D721Med (cell line): ENCODE measurements around the gene UGT2B7.

ENCODE experiments used
- DNase-seq: peaks from one replicate; pipeline ENCODE4 v3.0.0; 2011; ENCODE audit warnings: low spot score; ENCODE audit not compliant: insufficient read length
- FAIRE-seq: peaks from 2 replicates; lab custom pipeline; 2011; peaks lifted over from hg19 to GRCh38; lab: Jason Lieb, UNC
- CTCF ChIP-seq: IDR thresholded peaks from 2 replicates; pipeline ENCODE4 v1.5.1; 2012; ENCODE audit warnings: mild to moderate bottlenecking, control low read depth; ENCODE audit not compliant: insufficient read depth; ENCODE audit errors: missing control alignments

Gene UGT2B7

DNA sequence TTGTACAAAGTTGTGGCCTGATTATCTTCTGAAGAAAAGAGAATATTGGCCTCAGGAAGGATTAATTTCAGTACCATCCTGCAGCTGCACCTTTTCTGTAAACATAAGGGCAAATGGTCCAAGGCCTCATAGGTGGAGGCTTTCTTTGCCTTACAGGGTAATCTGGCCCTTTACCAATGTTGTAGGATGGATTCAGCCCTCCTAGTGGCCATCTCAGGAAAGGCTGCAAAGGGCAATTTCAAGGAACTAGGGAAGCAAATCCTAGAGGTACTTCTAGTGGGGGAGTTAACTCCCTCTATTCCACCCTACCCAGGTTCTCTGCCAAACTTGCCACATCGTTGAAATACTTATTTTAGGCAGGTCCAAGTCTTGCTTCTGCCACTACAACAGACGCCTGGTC is 60.6 kb downstream of the UGT2B7 start:
- DNase-seq, result no peak
- no peak for TF ChIP-seq CTCF
- FAIRE-seq, result no peak
